Measurements from ENCODE around the gene SEMA6D.

DNA sequence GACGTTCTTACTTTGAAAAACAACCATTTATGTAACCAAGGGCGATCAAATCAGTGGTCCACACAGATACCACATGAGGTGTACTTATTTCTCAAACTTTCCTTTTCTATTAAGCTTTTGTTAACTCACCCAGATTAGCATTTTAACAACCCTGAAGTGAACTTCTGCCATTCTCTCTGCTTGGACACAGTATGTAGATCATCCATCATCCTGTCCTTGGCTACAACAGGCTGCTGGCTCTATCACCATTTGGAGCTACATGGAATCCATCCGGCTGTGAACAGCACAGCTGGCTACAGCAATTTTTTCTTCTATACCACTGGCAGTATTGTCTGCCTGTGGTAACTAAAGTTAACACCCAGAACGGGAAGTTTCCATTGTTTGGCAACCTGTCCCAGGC lies 4.4 kb downstream of the SEMA6D start:
- TF ChIP-seq YY1 (IDR thresholded peaks at IDR 0.05; ENCODE audit: insufficient read depth, insufficient read length) (no peak), SUZ12 (IDR thresholded peaks at IDR 0.05; ENCODE audit: extremely low read depth, insufficient read depth, insufficient read length) (no peak)
